ENCODE measurements around the gene ZNF48.

The ZNF48 gene

GRCh38 chr16:30355144-30355953 is 39.9 kb upstream of the ZNF48 start, which contains the start of gene CD2BP2:
Gene CD2BP2 (minus strand): TSS chr16:30355308. CDS start chr16:30354681, 627 bp downstream.
- Mint-ChIP-seq H3K4me3 (peak within 1 kb of the TSS; percentile 95), H3K9me3 (no peaks in the 10 kb centered on the region), H3K4me1 (ENCODE audit: low read depth) (peaks cover 58% of the 10 kb centered on the region), H3K36me3 (ENCODE audit: low read depth) (peaks cover 100% of the 10 kb centered on the region), H3K27ac (peak within 1 kb of the TSS; percentile 99), H3K27me3 (no peaks in the 10 kb centered on the region)
- intact Hi-C loops (cut with micrococcal nuclease), result loop anchor here (2.0 kb wide), 3 partner anchors 15 to 171 kb away; partner anchors contain the start of genes TBC1D10B and ZNF768

- H3K4me1 Mint-ChIP-seq (ENCODE audit: low read depth), result peaks cover 57% of the 10 kb centered on the region
- no peaks in the 10 kb centered on the region for H3K9me3 Mint-ChIP-seq
- peak overlapping the region; percentile 95 for H3K4me3 Mint-ChIP-seq
- H3K27me3 Mint-ChIP-seq, result no peaks in the 10 kb centered on the region
- intact Hi-C loops (cut with micrococcal nuclease), result loop anchor here (2.0 kb wide), 3 partner anchors 15 to 171 kb away; partner anchors contain the start of genes TBC1D10B and ZNF768
- peaks cover 100% of the 10 kb centered on the region for H3K36me3 Mint-ChIP-seq (ENCODE audit: low read depth)
- H3K27ac Mint-ChIP-seq, result peak overlapping the region; percentile 99
Measured at GRCh38 chr16:30355954-30356308, 39.3 kb upstream of the ZNF48 start.

GRCh38 chr16:30356401-30357084 is 38.7 kb upstream of the ZNF48 start:
- peak overlapping the region; percentile 95 for H3K4me3 Mint-ChIP-seq
- no peaks in the 10 kb centered on the region for H3K27me3 Mint-ChIP-seq
- peaks cover 60% of the 10 kb centered on the region for H3K4me1 Mint-ChIP-seq (ENCODE audit: low read depth)
- peaks cover 100% of the 10 kb centered on the region for H3K36me3 Mint-ChIP-seq (ENCODE audit: low read depth)
- intact Hi-C loops (cut with micrococcal nuclease), result no loop called here
- no peaks in the 10 kb centered on the region for H3K9me3 Mint-ChIP-seq
- H3K27ac Mint-ChIP-seq, result peak overlapping the region; percentile 99

- peaks cover 100% of the 10 kb centered on the region for H3K36me3 Mint-ChIP-seq (ENCODE audit: low read depth)
- intact Hi-C loops (cut with micrococcal nuclease), result no loop called here
- H3K27me3 Mint-ChIP-seq, result no peaks in the 10 kb centered on the region
- peak overlapping the region; percentile 99 for H3K27ac Mint-ChIP-seq
- H3K9me3 Mint-ChIP-seq, result no peaks in the 10 kb centered on the region
- H3K4me3 Mint-ChIP-seq, result no peak overlapping the region
- H3K4me1 Mint-ChIP-seq (ENCODE audit: low read depth), result peaks cover 61% of the 10 kb centered on the region
Measured at GRCh38 chr16:30357085-30357714, 38.0 kb upstream of the ZNF48 start.

GRCh38 chr16:30357715-30358576 is 37.3 kb upstream of the ZNF48 start:
- intact Hi-C loops (cut with micrococcal nuclease), result no loop called here

GRCh38 chr16:30358577-30358936 is 36.7 kb upstream of the ZNF48 start:
- Mint-ChIP-seq H3K4me1 (ENCODE audit: low read depth) (peaks cover 64% of the 10 kb centered on the region), H3K4me3 (no peak overlapping the region), H3K27ac (no peak overlapping the region), H3K27me3 (no peaks in the 10 kb centered on the region), H3K36me3 (ENCODE audit: low read depth) (peaks cover 100% of the 10 kb centered on the region), H3K9me3 (no peaks in the 10 kb centered on the region)
- intact Hi-C loops (cut with micrococcal nuclease), result no loop called here

More at GRCh38 chr16:30357715-30358576, 37.3 kb upstream of the ZNF48 start:
- Mint-ChIP-seq H3K36me3 (ENCODE audit: low read depth) (peaks cover 100% of the 10 kb centered on the region), H3K27me3 (no peaks in the 10 kb centered on the region), H3K4me3 (no peak overlapping the region), H3K9me3 (no peaks in the 10 kb centered on the region), H3K4me1 (ENCODE audit: low read depth) (peaks cover 66% of the 10 kb centered on the region), H3K27ac (peak overlapping the region; percentile 21)

- Mint-ChIP-seq H3K36me3 (ENCODE audit: low read depth) (peaks cover 100% of the 10 kb centered on the region), H3K9me3 (no peaks in the 10 kb centered on the region), H3K27me3 (no peaks in the 10 kb centered on the region), H3K27ac (no peak overlapping the region), H3K4me3 (no peak overlapping the region), H3K4me1 (ENCODE audit: low read depth) (peaks cover 57% of the 10 kb centered on the region)
- intact Hi-C loops (cut with micrococcal nuclease), result no loop called here
Measured at GRCh38 chr16:30358990-30359870, 36.0 kb upstream of the ZNF48 start.

- no peaks in the 10 kb centered on the region for H3K9me3 Mint-ChIP-seq
- H3K4me3 Mint-ChIP-seq, result no peak overlapping the region
- peaks cover 56% of the 10 kb centered on the region for H3K4me1 Mint-ChIP-seq (ENCODE audit: low read depth)
- H3K27me3 Mint-ChIP-seq, result no peaks in the 10 kb centered on the region
- intact Hi-C loops (cut with micrococcal nuclease), result no loop called here
- H3K27ac Mint-ChIP-seq, result no peak overlapping the region
- peaks cover 100% of the 10 kb centered on the region for H3K36me3 Mint-ChIP-seq (ENCODE audit: low read depth)
Measured at GRCh38 chr16:30359871-30360170, 35.4 kb upstream of the ZNF48 start.

GRCh38 chr16:30361180-30361579 is 34.0 kb upstream of the ZNF48 start:
- no peaks in the 10 kb centered on the region for H3K27me3 Mint-ChIP-seq
- H3K9me3 Mint-ChIP-seq, result no peaks in the 10 kb centered on the region
- no peak overlapping the region for H3K27ac Mint-ChIP-seq
- peaks cover 99% of the 10 kb centered on the region for H3K36me3 Mint-ChIP-seq (ENCODE audit: low read depth)
- intact Hi-C loops (cut with micrococcal nuclease), result no loop called here
- no peak overlapping the region for H3K4me3 Mint-ChIP-seq
- H3K4me1 Mint-ChIP-seq (ENCODE audit: low read depth), result peaks cover 56% of the 10 kb centered on the region

- Mint-ChIP-seq H3K36me3 (ENCODE audit: low read depth) (peaks cover 92% of the 10 kb centered on the region), H3K4me1 (ENCODE audit: low read depth) (peaks cover 61% of the 10 kb centered on the region), H3K4me3 (no peak overlapping the region), H3K27ac (no peak overlapping the region), H3K9me3 (no peaks in the 10 kb centered on the region), H3K27me3 (no peaks in the 10 kb centered on the region)
- intact Hi-C loops (cut with micrococcal nuclease), result no loop called here
Measured at GRCh38 chr16:30365200-30365599, 30.0 kb upstream of the ZNF48 start.

- Mint-ChIP-seq H3K36me3 (ENCODE audit: low read depth) (peaks cover 79% of the 10 kb centered on the region), H3K9me3 (no peaks in the 10 kb centered on the region), H3K4me3 (peak overlapping the region; percentile 89), H3K27me3 (no peaks in the 10 kb centered on the region), H3K4me1 (ENCODE audit: low read depth) (peaks cover 57% of the 10 kb centered on the region), H3K27ac (peak overlapping the region; percentile 81)
- intact Hi-C loops (cut with micrococcal nuclease), result no loop called here
Measured at GRCh38 chr16:30366511-30366910, 28.7 kb upstream of the ZNF48 start.

GRCh38 chr16:30367349-30368009 is 27.7 kb upstream of the ZNF48 start:
- H3K27ac Mint-ChIP-seq, result peak overlapping the region; percentile 81
- H3K9me3 Mint-ChIP-seq, result no peaks in the 10 kb centered on the region
- H3K4me3 Mint-ChIP-seq, result peak overlapping the region; percentile 89
- peaks cover 59% of the 10 kb centered on the region for H3K4me1 Mint-ChIP-seq (ENCODE audit: low read depth)
- no peaks in the 10 kb centered on the region for H3K27me3 Mint-ChIP-seq
- intact Hi-C loops (cut with micrococcal nuclease), result no loop called here
- H3K36me3 Mint-ChIP-seq (ENCODE audit: low read depth), result peaks cover 69% of the 10 kb centered on the region

Measured in dendritic cell treated with granulocyte-macrophage colony-stimulating factor and Interleukin-4, amounts not matched to agents 40 ng/mL and 50 ng/mL, for 4 days (primary cell).